IMR-90 (cell line): ENCODE data around the gene COL11A2. TPM values are rescaled to one million over a fixed set of nuclear protein-coding genes. Genes with fewer than 3 reads are reported as not detected.

Source experiments
- ATAC-seq: fragments of 200-7000 bp; cut with Tn5 transposase; 2 replicates; pipeline ENCODE4 v1.9.1; 2020; ENCODE audit warnings: low read depth, mild to moderate bottlenecking, moderate library complexity
- BruUV-seq: library from RNA; stranded (reverse); fragments of 400-500 nt; replicated peaks from 2 replicates; lab custom pipeline; 2021; lab: Mats Ljungman, UMichigan
- CTCF ChIA-PET: fragments of 300-600 bp; formaldehyde crosslinking; extraction: SDS; loops from one replicate; lab custom pipeline; 2021; ENCODE audit warnings: antibody characterized with exemption; lab: Yijun Ruan, JAX
- POLR2A ChIA-PET: fragments of 300-600 bp; sonication (Branson Sonifier 250); formaldehyde crosslinking; loops from one replicate; lab custom pipeline; 2022; ENCODE audit warnings: antibody characterized with exemption; ENCODE audit not compliant: unreplicated experiment; lab: Charles Lee
- DNase-seq: peaks from one replicate; pipeline ENCODE4 v3.0.0; 2013
- H2AFZ ChIP-seq: replicated peaks from 2 replicates; pipeline ENCODE3; 2013; ENCODE audit warnings: low read length, mild to moderate bottlenecking; ENCODE audit not compliant: poor library complexity
- H2AK5ac ChIP-seq: 2 replicates; pipeline ENCODE4 v1.6.1; 2013; ENCODE audit warnings: low read depth, low read length, inconsistent platforms
- H2AK9ac ChIP-seq: replicated peaks from 2 replicates; pipeline ENCODE3; 2013; ENCODE audit warnings: mild to moderate bottlenecking, low read depth, low read length, moderate library complexity; ENCODE audit not compliant: poor library complexity
- H2BK120ac ChIP-seq: 2 replicates; pipeline ENCODE4 v1.6.1; 2013; ENCODE audit warnings: low read depth, low read length, inconsistent platforms
- H2BK15ac ChIP-seq: 3 replicates; pipeline ENCODE4 v1.6.1; 2013; ENCODE audit warnings: low read depth, low read length, inconsistent platforms
- H2BK20ac ChIP-seq: 2 replicates; pipeline ENCODE4 v1.6.1; 2013; ENCODE audit warnings: low read depth, mild to moderate bottlenecking, inconsistent platforms, low read length, moderate library complexity
- H2BK5ac ChIP-seq: 2 replicates; pipeline ENCODE4 v1.6.1; 2013; ENCODE audit warnings: mild to moderate bottlenecking, low read depth, low read length, inconsistent platforms; ENCODE audit not compliant: poor library complexity, severe bottlenecking
- H3K14ac ChIP-seq: replicated peaks from 2 replicates; pipeline ENCODE4 v1.6.1; 2013; ENCODE audit warnings: low read depth, low read length, inconsistent platforms
- H3K18ac ChIP-seq: 2 replicates; pipeline ENCODE4 v1.6.1; 2013; ENCODE audit warnings: low read depth, low read length, control low read depth
- H3K23ac ChIP-seq: 2 replicates; pipeline ENCODE4 v1.6.1; 2013; ENCODE audit warnings: low read depth, low read length, inconsistent platforms
- H3K27ac ChIP-seq: 2 replicates; pipeline ENCODE4 v1.5.1; 2013; ENCODE audit warnings: mild to moderate bottlenecking, control low read depth, low read length; ENCODE audit not compliant: insufficient read depth
- H3K27me3 ChIP-seq: 2 replicates; pipeline ENCODE4 v1.6.1; 2013; ENCODE audit warnings: low read length; ENCODE audit not compliant: control insufficient read depth, insufficient read depth
- H3K36me3 ChIP-seq: 2 replicates; pipeline ENCODE4 v1.6.1; 2013; ENCODE audit warnings: low read length, mixed read lengths; ENCODE audit not compliant: control insufficient read depth, insufficient read depth
- H3K4ac ChIP-seq: 2 replicates; pipeline ENCODE4 v1.6.1; 2013; ENCODE audit warnings: low read depth, low read length, inconsistent platforms
- H3K4me1 ChIP-seq: 2 replicates; pipeline ENCODE4 v1.6.1; 2013; ENCODE audit warnings: low read length, mixed read lengths; ENCODE audit not compliant: control insufficient read depth, insufficient read depth
- H3K4me2 ChIP-seq: 2 replicates; pipeline ENCODE4 v1.6.1; 2013; ENCODE audit warnings: low read depth, mild to moderate bottlenecking, control low read depth, low read length, moderate library complexity
- H3K4me3 ChIP-seq: 2 replicates; pipeline ENCODE4 v1.5.1; 2013; ENCODE audit warnings: low read depth, mild to moderate bottlenecking, control low read depth, low read length, moderate library complexity; ENCODE audit not compliant: insufficient read depth
- H3K56ac ChIP-seq: 2 replicates; pipeline ENCODE4 v1.6.1; 2013; ENCODE audit warnings: low read length, inconsistent platforms; ENCODE audit not compliant: insufficient read depth; ENCODE audit errors: extremely low read depth
- H3K79me1 ChIP-seq, 2 experiments: 2 replicates each; pipeline ENCODE4 v1.6.1; 2013; ENCODE audit warnings: low read length in 2 of 2, inconsistent platforms in 1 of 2, low read depth in 1 of 2
- H3K9ac ChIP-seq: 2 replicates; pipeline ENCODE4 v1.6.1; 2013; ENCODE audit warnings: low read depth, low read length, control low read depth
- H3K9me1 ChIP-seq: 2 replicates; pipeline ENCODE4 v1.6.1; 2013; ENCODE audit warnings: low read length, inconsistent platforms; ENCODE audit not compliant: insufficient read depth
- H3K9me3 ChIP-seq: 2 replicates; pipeline ENCODE4 v1.6.1; 2013; ENCODE audit warnings: low read length; ENCODE audit not compliant: control insufficient read depth, insufficient read depth
- H4K20me1 ChIP-seq: 2 replicates; pipeline ENCODE4 v1.6.1; 2013; ENCODE audit warnings: low read length, inconsistent platforms; ENCODE audit not compliant: insufficient read depth
- H4K5ac ChIP-seq: 2 replicates; pipeline ENCODE4 v1.6.1; 2013; ENCODE audit warnings: mild to moderate bottlenecking, low read depth, low read length, control low read depth
- H4K8ac ChIP-seq, 2 experiments: 2 replicates each; pipeline ENCODE4 v1.6.1; 2013; ENCODE audit warnings: low read depth in 2 of 2, low read length in 2 of 2, control low read depth in 1 of 2, inconsistent platforms in 1 of 2
- H4K91ac ChIP-seq: 2 replicates; pipeline ENCODE4 v1.6.1; 2013; ENCODE audit warnings: low read depth, low read length, inconsistent platforms; ENCODE audit not compliant: insufficient read depth
- CEBPB ChIP-seq: IDR thresholded peaks from 2 replicates; pipeline ENCODE4 v1.6.1; 2012; ENCODE audit warnings: low read depth, low read length, improper control_type of control experiment
- FOS ChIP-seq: fragments of 150-350 bp; IDR thresholded peaks from 2 replicates; pipeline ENCODE4 v1.6.1; 2016; ENCODE audit warnings: low read depth, low read length
- MAFK ChIP-seq: IDR thresholded peaks from 2 replicates; pipeline ENCODE4 v1.6.1; 2012; ENCODE audit warnings: low read depth, low read length, improper control_type of control experiment
- MAZ ChIP-seq: IDR thresholded peaks from 2 replicates; pipeline ENCODE4 v1.6.1; 2012; ENCODE audit warnings: low read depth, mild to moderate bottlenecking, low read length, improper control_type of control experiment, moderate library complexity, borderline replicate concordance
- RAD21 ChIP-seq: IDR thresholded peaks from 2 replicates; pipeline ENCODE4 v1.6.1; 2012; ENCODE audit warnings: low read length, improper control_type of control experiment
- RCOR1 ChIP-seq: IDR thresholded peaks from 2 replicates; pipeline ENCODE4 v1.6.1; 2012; ENCODE audit warnings: mild to moderate bottlenecking, low read length, improper control_type of control experiment; ENCODE audit not compliant: insufficient replicate concordance
- SMC3 ChIP-seq: fragments of 150-350 bp; IDR thresholded peaks from 2 replicates; pipeline ENCODE4 v1.6.1; 2016; ENCODE audit warnings: low read depth, mild to moderate bottlenecking, antibody characterized with exemption, low read length, moderate library complexity
- WGBS, 2 experiments: methylation state at CpG; one replicate each; pipeline versions ENCODE4 v1.1.5 to v1.1.7; 2013; ENCODE audit warnings: missing lambda C conversion rate in 2 of 2; ENCODE audit not compliant: insufficient read length in 1 of 2; ENCODE audit errors: extremely low coverage in 2 of 2; 5-methylcytosine and 5-hydroxymethylcytosine counted together
- dilution Hi-C: fragments of 300-500 bp; cut with HindIII; formaldehyde crosslinking; loops from one replicate; pipeline ENCODE4 v1.14.3; 2018; ENCODE audit warnings: low sequenced_read_pairs; ENCODE audit not compliant: unreplicated experiment
- in situ Hi-C: fragments of 300-500 bp; cut with MboI; formaldehyde crosslinking; loops from 3 replicates; pipeline ENCODE4 v1.14.3; 2019; ENCODE audit warnings: low sequenced_read_pairs, inconsistent platforms, mixed read lengths
- intact Hi-C: fragments of 100-400 bp; cut with micrococcal nuclease; formaldehyde crosslinking; loops from 2 replicates; pipeline ENCODE4 v1.10.0; 2022
- polyA plus RNA-seq, 3 experiments: library from polyadenylated mRNA; depleted of rRNA; stranded (reverse); fragments of >200 nt; gene quantifications; 2 replicates each; pipeline ENCODE4 v1.2.3, GENCODE V29; 2012; ENCODE audit warnings: low replicate concordance in 1 of 3
- total RNA-seq: library from RNA; depleted of rRNA; stranded (reverse); fragments of >200 nt; gene quantifications from 2 replicates; pipeline ENCODE4 v1.2.3, GENCODE V29; 2012
- TF ChIP-seq, protein P1 (sequence below): fragments of 150-350 bp; IDR thresholded peaks from 2 replicates; pipeline ENCODE4 v1.6.1; 2016; ENCODE audit warnings: low read depth, mild to moderate bottlenecking, low read length, moderate library complexity, borderline replicate concordance

Gene COL11A2
- total and polyA plus RNA-seq, 2 of the 4 experiments (the other 2 are of a cell fraction): under 0.01 to 0.38 TPM

DNA sequence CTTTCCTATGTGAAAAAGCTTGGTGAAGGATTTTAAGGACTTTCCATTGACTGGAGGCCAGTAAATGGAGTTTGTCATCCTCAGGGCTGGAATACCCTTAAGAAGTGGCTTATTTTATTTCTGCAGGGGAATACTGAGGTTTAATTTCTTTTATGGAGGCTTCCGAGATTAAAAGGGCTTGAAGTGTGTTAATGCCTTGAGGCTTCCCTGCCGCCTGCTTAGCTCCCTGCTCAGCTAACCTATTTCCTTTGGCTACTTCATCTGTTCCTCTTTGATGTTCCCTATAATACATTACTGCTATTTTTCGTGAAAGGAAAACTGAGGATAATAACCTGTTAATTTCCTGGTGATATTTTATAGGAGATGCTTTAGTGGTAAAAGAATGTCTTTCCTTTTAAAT is 72.3 kb downstream of the COL11A2 start:
- Histone ChIP-seq H3K79me1 (no peaks in the 10 kb centered on the region), H2BK15ac (no peak overlapping the region), H2AK5ac (no peak overlapping the region), H4K20me1 (no peaks in the 10 kb centered on the region), H3K56ac (no peak overlapping the region), H3K9me1 (no peaks in the 10 kb centered on the region), H3K4me3 (no peak overlapping the region), H2BK5ac (no peak overlapping the region), H3K36me3 (no peaks in the 10 kb centered on the region), H3K27ac (no peak overlapping the region), H3K18ac (no peak overlapping the region), H3K9ac (no peak overlapping the region), H2AFZ (no peak overlapping the region), H4K5ac (no peak overlapping the region), H3K4me2 (no peak overlapping the region), H2BK20ac (no peak overlapping the region), H2AK9ac (no peak overlapping the region), H3K4me1 (no peaks in the 10 kb centered on the region; the same call in 1 of the 2 replicates), H2BK120ac (no peak overlapping the region), H3K14ac (no peak overlapping the region), H3K27me3 (peaks cover 48% of the 10 kb centered on the region), H3K9me3 (peaks cover 9% of the 10 kb centered on the region), H4K91ac (no peak overlapping the region), H3K4ac (no peak overlapping the region), H4K8ac (no peak overlapping the region), H3K23ac (no peak overlapping the region)
- DNase-seq: no peak
- CTCF ChIA-PET: interaction anchor here (1.0 to 1.6 kb wide), 2 partner anchors 16 to 28 kb away, joined by 3 to 4 read pairs; no protein-coding TSS in a partner anchor
- dilution Hi-C loops: no loop called here
- TF ChIP-seq MAZ (no peak), RAD21 (no peak), FOS (no peak), RCOR1 (no peak), SMC3 (no peak), MAFK (no peak), CEBPB (no peak)
- TF ChIP-seq, protein P1, sequence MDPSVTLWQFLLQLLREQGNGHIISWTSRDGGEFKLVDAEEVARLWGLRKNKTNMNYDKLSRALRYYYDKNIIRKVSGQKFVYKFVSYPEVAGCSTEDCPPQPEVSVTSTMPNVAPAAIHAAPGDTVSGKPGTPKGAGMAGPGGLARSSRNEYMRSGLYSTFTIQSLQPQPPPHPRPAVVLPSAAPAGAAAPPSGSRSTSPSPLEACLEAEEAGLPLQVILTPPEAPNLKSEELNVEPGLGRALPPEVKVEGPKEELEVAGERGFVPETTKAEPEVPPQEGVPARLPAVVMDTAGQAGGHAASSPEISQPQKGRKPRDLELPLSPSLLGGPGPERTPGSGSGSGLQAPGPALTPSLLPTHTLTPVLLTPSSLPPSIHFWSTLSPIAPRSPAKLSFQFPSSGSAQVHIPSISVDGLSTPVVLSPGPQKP: no peak
- BruUV-seq: no TSS peak
- intact Hi-C loops: no loop called here
- ATAC-seq: no peak
- no CpG with 5 or more reads among the region's 3 CpGs for WGBS, 2 experiments
- in situ Hi-C loops: loop anchor here (10.0 kb wide), 1 partner anchor 125 kb away; no protein-coding TSS in a partner anchor
- POLR2A ChIA-PET: no interaction called here
